CD4-positive, alpha-beta T cell treated with Interleukin-21 for 1 hour (primary cell): Measurements from ENCODE around the gene KBTBD7.
A peak's percentile ranks its signal among the peaks of the same experiment; 100 is the strongest.
"Not testable (repeated sequence)": the region's sequence is repeated elsewhere in the genome, so short reads cannot be mapped to it uniquely, and the experiment has no call there.

Source experiments
- DNase-seq: peaks from one replicate; pipeline ENCODE4 v3.0.0-alpha.2; 2020

KBTBD7 gene

GRCh38 chr13:41196011-41196410 is 1.6 kb upstream of the KBTBD7 start:
- no peak for DNase-seq

- DNase-seq: no peak
These were observed 900 bp downstream of the KBTBD7 start for GRCh38 chr13:41193469-41193868.

DNA sequence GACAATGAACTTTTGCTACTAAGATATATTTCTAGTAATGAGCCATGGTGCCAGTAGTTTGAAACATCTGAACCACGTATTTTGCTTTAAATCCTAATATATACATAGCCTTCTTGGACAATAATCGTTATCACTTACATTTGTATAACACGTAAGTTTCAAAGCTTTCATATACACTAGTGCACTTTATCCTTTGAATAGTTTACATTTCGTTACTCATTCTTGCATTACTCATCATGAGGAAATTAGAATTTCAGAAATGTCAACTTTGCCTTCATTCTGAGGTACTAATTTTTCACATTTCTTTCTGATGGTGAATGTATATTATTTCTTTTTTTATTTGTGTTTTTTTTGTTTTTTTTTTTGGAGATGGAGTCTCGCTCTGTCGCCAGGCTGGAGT is 5.8 kb downstream of the KBTBD7 start:
- DNase-seq: no peak

DNA sequence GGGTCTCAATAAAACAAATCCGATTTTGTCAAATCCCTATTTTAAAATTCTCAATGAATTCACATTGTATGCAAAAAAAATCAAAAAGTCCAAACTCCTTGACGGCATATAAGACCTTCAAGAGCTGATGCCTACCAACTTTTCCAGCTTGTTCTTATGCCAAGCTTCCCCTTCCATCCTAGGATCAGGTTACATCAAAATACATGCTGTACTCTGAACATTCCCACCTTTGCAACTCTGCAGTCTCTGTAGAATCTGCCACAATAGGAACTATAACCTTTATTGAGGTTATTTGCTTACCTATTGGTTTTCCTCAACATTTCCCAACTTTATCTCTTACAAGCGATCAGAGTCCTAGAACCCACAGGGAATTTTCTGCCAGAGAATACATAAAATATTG is 7.9 kb downstream of the KBTBD7 start:
- DNase-seq: no peak

DNA sequence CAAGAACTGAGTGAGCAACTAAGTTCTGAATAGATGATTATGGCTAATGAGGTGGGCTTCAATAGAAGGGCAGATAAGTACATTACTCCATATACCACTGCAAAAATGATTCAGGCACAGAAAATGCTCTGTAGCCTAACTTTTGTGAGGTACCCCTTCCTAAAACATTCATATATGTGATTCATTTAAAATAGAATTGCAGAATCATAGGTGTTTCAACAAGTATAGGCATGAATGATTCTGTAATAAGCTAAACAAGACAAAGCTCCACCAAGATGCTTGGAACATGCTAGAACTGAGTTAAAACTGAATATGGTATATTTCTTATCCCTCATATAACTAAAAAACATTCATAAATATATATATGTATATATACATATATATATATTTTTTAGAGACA is 12.1 kb downstream of the KBTBD7 start:
- DNase-seq: no peak

GRCh38 chr13:41179593-41180250 is 14.6 kb downstream of the KBTBD7 start:
- no peak for DNase-seq

DNA sequence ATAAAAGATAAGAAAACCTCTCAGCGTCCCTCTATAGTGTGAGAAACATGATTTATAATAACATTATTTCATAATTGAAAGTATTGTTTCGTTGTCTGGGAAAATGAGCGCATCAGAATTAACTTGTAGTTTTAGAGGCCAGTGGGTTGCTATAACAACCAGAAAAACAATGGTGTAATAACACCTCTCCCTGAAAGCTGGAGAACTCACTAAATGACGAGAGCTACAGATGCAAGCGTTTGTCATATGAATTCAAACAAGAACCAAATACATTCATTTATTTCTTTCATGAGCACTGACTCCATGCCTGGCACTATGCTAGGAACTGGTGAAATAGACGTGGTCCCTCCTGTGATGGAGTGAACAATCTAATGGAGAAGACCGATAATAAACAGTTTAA is 16.3 kb downstream of the KBTBD7 start:
- peak; percentile 13 for DNase-seq

DNA sequence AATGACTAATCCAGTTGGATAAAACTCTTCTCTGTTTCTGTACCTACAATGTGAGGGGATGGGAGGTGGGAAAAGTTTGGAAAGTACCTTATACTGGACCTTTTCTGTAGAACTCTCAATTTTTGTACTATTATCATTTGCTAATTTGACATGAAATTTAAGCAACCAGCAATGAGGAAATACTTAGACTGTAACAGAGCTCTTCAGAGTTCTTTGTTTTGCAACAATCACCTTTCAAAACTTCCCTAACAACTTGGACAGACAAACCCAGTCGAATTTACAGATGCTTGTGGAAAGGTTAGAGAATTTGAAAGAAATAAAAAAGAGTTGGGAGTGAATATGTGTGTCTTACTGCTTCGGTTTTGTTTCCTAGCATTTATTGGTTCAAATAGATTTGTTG is 16.8 kb downstream of the KBTBD7 start:
- no peak for DNase-seq

DNA sequence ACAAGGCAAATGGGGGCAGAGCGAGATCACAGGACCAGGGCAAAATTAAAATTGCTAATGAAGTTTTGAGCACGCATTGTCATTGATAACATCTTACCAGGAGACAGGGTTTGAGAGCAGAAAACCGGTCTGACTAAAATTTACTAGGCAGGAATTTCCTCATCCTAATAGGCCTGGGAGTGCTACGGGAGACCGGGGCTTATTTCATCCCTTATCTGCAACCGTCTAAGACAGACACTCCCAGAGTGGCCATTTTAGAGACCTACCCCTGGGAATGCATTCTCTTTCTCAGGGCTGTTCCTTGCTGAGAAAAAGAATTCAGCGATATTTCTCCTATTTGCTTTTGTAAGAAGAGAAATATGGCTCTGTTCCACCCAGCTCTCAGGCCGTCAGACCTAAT is 18.8 kb downstream of the KBTBD7 start:
- DNase-seq: not testable (repeated sequence)

- no peak for DNase-seq
These were observed 32.2 kb downstream of the KBTBD7 start for GRCh38 chr13:41162151-41162550.

GRCh38 chr13:41159174-41159573 is 35.2 kb downstream of the KBTBD7 start:
- no peak for DNase-seq

DNA sequence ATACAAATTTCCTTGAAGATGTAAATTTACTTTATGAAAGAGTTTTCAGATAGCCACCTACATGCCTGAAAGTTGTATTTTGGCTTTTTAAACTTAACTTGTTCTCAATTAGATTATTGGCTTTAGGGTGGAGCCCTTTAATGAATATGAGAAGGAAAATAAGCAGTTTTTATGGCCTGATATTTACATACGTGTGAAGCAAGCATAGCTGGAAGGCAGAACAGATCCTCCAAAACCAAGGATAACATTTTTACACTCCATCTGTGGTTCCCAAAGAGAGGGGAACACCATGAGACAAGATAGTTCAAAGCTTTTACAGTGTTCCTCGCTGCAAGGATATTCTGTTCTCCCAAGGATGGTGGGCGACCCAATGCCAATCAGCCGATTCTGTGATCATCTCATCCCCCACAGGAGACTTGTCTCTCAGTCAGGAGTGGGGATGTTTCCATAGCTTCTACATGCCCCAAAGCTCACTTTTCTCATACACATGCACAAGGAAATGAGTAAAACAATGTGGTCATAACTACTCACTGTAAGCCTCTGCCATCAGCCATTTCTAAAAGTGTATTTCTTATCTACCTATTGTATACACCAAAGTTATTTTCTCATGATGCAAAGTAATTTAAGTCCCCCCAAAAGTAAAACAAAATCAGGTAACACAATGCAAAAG is 37.2 kb downstream of the KBTBD7 start:
- no peak for DNase-seq

DNA sequence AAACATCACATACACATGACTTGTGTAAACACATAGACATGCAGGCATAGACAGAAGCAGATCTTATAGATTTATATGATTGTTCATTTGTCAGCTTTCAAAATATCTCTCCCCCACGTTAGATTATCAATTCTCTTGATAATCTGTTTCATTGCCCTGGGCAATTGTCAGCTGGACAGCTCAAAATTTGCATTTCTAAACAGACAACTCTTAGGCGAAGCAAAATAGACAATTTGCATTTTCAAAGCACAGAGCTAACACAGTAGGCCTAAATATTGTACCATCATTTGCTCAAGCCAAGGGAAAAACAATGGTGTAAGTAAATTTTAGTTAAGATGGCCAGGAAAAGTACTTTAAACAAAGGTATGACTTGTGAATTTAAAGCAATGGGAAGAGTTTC is 37.7 kb downstream of the KBTBD7 start:
- DNase-seq: no peak

GRCh38 chr13:41154042-41154441 is 40.3 kb downstream of the KBTBD7 start:
- DNase-seq: no peak

- no peak for DNase-seq
These were observed 42.4 kb downstream of the KBTBD7 start for GRCh38 chr13:41152005-41152404.

GRCh38 chr13:41150058-41150457 is 44.3 kb downstream of the KBTBD7 start:
- no peak for DNase-seq

GRCh38 chr13:41148419-41149283 is 45.7 kb downstream of the KBTBD7 start:
- DNase-seq: no peak

- no peak for DNase-seq
These were observed 49.0 kb downstream of the KBTBD7 start for GRCh38 chr13:41145136-41145908.

- DNase-seq: no peak
These were observed 49.8 kb downstream of the KBTBD7 start for GRCh38 chr13:41144576-41144975.
